ENCODE measurements around the gene ASB6.

The ASB6 gene

DNA sequence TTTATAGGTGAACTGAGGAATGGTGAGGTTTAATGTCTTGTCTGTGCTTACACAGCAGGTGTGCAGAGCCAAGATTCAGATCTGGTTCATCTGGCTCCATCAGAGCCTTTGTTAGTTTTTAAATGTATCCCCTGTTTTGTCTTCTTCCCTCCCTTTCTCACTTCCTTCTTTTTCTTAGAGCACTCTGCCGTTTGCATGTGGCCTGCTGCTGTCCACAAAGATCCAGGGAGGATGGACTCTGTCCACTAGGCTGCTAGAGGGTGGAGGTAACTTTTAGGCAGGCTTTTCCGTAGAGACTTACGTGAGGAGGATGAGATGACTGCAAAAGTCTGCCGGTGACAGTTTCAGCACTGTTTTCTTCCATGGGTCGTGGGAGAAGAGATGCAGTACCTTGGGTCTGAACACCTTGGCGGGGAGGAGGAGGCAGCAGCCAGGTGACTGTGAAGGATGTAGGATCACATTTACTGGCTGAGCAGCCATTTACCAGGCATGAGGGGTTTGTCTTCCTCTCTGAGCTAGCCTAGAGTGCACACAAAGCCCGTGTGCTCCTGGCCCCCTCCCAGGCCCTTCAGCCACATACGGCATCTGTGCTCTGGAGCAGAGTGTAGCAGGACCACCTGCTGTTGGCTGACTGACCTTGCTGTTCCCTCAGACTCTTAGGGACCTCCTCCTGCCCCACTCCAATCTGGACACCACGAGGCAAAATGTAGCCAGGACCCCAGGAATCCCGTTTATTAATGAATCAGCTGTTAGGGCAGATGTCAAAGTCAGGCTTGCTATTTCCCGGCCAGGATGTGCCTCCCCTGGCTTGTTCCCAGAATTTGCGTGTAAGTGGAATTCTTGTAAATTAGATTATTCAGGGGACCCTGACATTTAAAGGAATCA, 14.2 kb downstream of the ASB6 start:
- ATAC-seq (no peak), DNase-seq (ENCODE audit: low spot score in 2 of 2) (no peak)
- Mint-ChIP-seq H3K4me3 (peak overlapping the region; percentile 88), H3K36me3 (peaks cover 68% of the 10 kb centered on the region), H3K27ac (peak overlapping the region; percentile 93), H3K9me3 (no peaks in the 10 kb centered on the region), H3K4me1 (peaks cover 73% of the 10 kb centered on the region)

DNA sequence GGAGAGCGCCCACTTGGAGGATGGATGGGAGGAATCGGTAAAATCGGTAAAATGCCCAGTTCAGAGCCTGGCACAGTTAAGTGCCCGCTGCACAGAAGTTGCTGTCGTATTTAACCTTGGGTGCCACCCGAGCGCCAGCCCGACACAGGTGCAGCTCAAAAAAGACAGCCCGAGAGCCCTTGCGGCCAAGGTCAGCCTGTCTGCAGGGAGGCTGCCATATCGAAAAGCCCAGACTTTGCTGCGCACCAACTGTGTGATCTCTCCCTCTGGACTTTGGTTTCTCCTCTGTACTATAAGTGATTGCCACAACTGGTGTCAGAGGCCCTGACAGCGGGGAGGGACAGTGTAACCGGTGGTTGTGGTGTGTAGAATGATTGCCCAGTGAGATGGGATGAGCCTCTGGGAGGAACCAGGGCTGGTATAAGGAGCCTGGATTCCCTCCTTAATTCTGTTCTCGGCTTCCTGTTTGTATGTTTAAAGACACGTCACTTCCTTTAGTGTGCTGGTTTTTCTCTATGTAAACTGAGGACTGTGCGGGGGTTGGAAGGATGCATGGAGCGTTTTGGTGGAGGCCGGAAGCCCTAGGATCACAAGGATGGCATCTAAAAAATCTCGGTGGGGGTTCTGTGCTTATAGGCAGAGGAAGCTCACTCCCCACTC, 15.2 kb downstream of the ASB6 start:
- peaks cover 58% of the 10 kb centered on the region for H3K36me3 Mint-ChIP-seq
- DNase-seq (ENCODE audit: low spot score in 2 of 2) (peak in 1 of 2 donors; percentile 65), ATAC-seq (peak; percentile 45)
- no peaks in the 10 kb centered on the region for H3K9me3 Mint-ChIP-seq
- H3K4me3 Mint-ChIP-seq = peak overlapping the region; percentile 88
- peaks cover 63% of the 10 kb centered on the region for H3K4me1 Mint-ChIP-seq
- H3K27ac Mint-ChIP-seq = peak overlapping the region; percentile 93

DNA sequence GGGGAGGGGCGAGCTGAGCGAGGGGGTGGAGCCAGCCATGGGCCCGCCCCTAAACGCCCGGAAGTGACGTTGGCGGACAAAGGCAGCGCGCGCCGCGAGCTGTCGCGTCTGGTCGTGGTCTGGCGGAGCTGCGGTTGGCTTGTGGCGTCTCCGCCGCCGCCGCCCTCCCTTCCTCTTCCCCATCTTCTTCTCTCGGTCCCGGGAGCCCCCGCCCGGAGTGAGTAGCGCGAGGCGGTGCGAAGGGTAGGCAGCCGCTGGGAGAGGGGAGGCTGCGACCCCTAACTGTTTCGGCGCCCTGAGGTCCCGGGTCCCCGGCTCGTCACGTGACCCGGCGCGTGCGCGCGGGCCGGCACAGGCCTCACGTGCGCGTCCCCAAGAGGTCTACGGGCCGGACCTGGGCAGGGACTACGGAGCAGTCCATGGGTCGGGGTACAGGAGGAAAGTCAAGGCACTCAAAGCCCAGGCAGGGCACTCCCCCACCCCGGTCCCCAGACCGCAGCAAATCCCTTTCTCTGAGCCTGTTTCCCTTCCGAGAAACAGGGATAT, 15.8 kb downstream of the ASB6 start, which contains the start of gene NTMT1:
Gene NTMT1, plus strand, starts transcription at position 85 of the 546 bp plus-strand sequence. CDS start 6,541 bp downstream, outside the sequence.
- ATAC-seq = peak; percentile 84
- H3K27ac Mint-ChIP-seq = peak within 1 kb of the TSS; percentile 93
- peak within 1 kb of the TSS; percentile 88 for H3K4me3 Mint-ChIP-seq
- H3K4me1 Mint-ChIP-seq = peaks cover 57% of the 10 kb centered on the region
- H3K36me3 Mint-ChIP-seq = peaks cover 52% of the 10 kb centered on the region
- H3K9me3 Mint-ChIP-seq = no peaks in the 10 kb centered on the region
- peak; percentile 94 to 95 for DNase-seq (ENCODE audit: low spot score in 2 of 2)

DNA sequence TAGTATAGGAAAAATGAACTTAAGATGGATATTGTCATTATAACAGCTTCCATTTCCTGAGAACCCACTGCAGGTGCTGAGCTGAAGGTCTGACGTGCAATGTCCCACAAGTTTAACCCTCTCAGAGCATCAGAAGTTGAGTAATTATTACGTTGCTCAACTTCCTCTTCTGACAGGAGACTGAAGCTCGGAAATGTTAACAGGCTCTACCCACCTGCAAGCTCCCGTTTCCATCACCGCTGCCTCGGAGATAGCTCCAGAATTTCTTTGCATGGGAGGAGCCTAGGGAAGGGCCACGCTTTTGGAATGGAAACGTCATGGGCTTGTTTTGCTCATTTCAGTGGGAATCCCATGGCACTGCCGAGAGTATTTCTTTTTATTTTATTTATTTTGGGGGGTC, 17.0 kb downstream of the ASB6 start:
- Mint-ChIP-seq H3K4me3 (peak overlapping the region; percentile 88), H3K9me3 (no peaks in the 10 kb centered on the region), H3K27ac (peak overlapping the region; percentile 37), H3K4me1 (peaks cover 49% of the 10 kb centered on the region), H3K36me3 (peaks cover 48% of the 10 kb centered on the region)
- DNase-seq (ENCODE audit: low spot score in 2 of 2) (no peak), ATAC-seq (peak; percentile 52)

GRCh38 chr9:129624168-129624759, 17.7 kb downstream of the ASB6 start:
- Mint-ChIP-seq H3K27ac (no peak overlapping the region), H3K36me3 (peaks cover 41% of the 10 kb centered on the region), H3K4me3 (peak overlapping the region; percentile 88), H3K4me1 (peaks cover 42% of the 10 kb centered on the region), H3K9me3 (no peaks in the 10 kb centered on the region)
- ATAC-seq (peak; percentile 35), DNase-seq (ENCODE audit: low spot score in 2 of 2) (peak; percentile 71 to 86)

DNA sequence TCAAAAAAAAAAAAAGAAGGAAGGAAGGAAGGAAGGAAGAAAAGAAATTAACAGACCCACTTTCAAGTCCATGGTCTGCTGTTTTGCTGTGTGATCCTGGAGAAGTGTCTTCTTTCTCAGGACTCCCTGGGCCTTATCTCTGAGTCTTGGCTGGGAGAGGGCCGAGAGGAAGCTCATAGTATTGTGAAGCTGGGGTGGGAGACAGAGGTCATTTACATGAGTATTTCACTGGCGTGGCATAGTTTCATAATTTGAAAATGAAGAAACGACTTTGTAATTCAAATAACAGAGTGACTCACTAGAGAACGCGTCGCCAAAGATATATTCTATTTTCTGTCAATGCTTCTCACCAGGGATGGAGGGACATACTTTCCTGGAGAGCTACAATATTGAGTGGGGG, 18.6 kb downstream of the ASB6 start:
- Mint-ChIP-seq H3K4me1 (peaks cover 33% of the 10 kb centered on the region), H3K4me3 (no peak overlapping the region)

DNA sequence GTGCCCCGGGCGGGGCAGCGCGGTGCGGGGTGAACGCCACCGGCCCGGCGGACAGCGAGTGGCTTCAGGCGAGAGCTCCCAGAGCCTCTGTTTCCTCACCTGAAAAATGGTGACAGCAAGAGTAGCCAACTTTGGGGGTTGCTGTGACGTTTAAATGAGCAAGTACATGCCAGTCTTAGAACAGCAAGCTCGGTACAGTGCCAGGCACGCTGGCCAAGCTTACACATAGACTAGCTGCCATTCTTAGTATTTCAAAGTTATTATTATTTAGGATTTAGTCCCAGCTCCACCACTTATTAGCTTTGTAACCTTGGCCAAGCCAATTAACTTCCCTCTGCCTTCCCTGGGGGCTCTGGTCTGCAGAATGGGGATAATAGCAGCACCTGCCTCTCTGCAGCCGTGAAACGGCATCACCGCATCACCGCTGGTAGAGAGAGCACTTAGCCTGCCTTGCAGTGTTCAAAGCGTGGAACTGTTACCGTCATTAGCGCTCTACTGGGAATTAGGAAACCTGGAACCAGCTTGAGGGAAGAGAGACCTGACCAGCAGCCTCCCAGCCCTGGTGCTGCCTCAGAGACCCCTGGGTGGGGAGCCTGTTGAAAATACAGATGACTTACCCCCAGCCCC, 21.2 kb downstream of the ASB6 start, which contains the start of gene C9orf50:
Gene C9orf50, minus strand, starts transcription at position 433 of the 627 bp plus-strand sequence. CDS start 527 bp downstream, outside the sequence.
- DNase-seq (ENCODE audit: low spot score in 2 of 2) (no peak), ATAC-seq (no peak)
- Mint-ChIP-seq H3K9me3 (no peaks in the 10 kb centered on the region), H3K27ac (no peak within 1 kb of the TSS), H3K4me1 (peaks cover 18% of the 10 kb centered on the region), H3K36me3 (peaks cover 9% of the 10 kb centered on the region), H3K4me3 (peak within 1 kb of the TSS; percentile 29)

More for the DNA sequence above, 18.6 kb downstream of the ASB6 start:
- no peak overlapping the region for H3K27ac Mint-ChIP-seq
- no peaks in the 10 kb centered on the region for H3K9me3 Mint-ChIP-seq
- no peak for DNase-seq (ENCODE audit: low spot score in 2 of 2)
- H3K36me3 Mint-ChIP-seq = peaks cover 31% of the 10 kb centered on the region
- ATAC-seq = no peak

- H3K36me3 Mint-ChIP-seq = peaks cover 6% of the 10 kb centered on the region
- DNase-seq (ENCODE audit: low spot score in 2 of 2) (no peak), ATAC-seq (no peak)
- no peaks in the 10 kb centered on the region for H3K9me3 Mint-ChIP-seq
- peak overlapping the region; percentile 3 for H3K4me3 Mint-ChIP-seq
- peaks cover 15% of the 10 kb centered on the region for H3K4me1 Mint-ChIP-seq
- H3K27ac Mint-ChIP-seq = no peak overlapping the region
These were observed 21.9 kb downstream of the ASB6 start for GRCh38 chr9:129619787-129620668.

GRCh38 chr9:129617167-129617566, 24.8 kb downstream of the ASB6 start:
- H3K4me3 Mint-ChIP-seq = no peak overlapping the region
- H3K36me3 Mint-ChIP-seq = no peaks in the 10 kb centered on the region
- ATAC-seq = peak; percentile 47
- H3K4me1 Mint-ChIP-seq = no peaks in the 10 kb centered on the region
- no peak for DNase-seq (ENCODE audit: low spot score in 2 of 2)
- H3K27ac Mint-ChIP-seq = no peak overlapping the region
- H3K9me3 Mint-ChIP-seq = no peaks in the 10 kb centered on the region

DNA sequence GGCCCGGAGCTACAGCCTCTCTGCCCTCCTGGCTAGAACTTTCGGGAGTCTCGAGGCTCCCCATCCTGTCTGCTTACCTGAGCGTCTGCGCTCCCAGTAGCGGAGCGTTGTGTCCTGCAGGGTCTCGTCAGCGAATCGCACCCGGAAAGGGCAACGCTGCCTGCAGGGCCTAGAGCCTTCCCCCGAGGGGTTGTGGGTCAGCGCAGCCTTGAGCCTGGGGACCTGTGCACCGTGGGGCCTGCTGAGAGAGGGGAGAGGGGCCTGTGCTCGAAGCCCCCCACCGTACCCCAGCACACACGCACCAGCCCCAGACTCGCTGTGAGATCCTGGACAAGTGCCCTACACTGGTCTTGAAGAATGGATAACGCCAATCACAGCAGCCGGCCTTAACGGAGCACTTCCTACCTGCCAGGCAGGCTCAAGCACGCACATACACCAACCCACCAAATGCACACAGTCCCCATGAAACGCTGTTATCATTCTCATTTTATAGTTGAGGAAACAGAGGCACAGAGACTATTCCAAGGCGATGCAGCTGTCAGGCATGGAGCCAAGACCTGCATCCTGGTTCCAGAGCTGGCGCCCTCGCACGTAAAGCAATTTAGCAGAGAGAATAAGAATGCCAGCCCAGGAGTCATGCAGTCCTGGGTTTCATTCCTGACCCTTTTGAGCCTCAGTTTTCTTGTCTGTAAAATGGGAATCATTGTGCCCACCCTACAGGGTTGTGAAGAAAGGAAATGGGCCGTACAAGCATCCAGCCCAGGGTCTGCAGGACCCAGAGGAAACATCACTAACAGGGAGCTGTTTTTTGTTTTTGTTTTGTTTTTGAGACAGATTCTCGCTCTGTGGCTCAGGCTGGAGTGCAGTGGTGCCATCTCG, 26.3 kb downstream of the ASB6 start:
- no peak for DNase-seq (ENCODE audit: low spot score in 2 of 2)

GRCh38 chr9:129614932-129615331, 27.0 kb downstream of the ASB6 start:
- H3K4me3 Mint-ChIP-seq = no peak overlapping the region
- H3K36me3 Mint-ChIP-seq = peaks cover 6% of the 10 kb centered on the region
- H3K27ac Mint-ChIP-seq = no peak overlapping the region
- peaks cover 9% of the 10 kb centered on the region for H3K4me1 Mint-ChIP-seq
- H3K9me3 Mint-ChIP-seq = no peaks in the 10 kb centered on the region
- ATAC-seq (no peak), DNase-seq (ENCODE audit: low spot score in 2 of 2) (no peak)

More for the DNA sequence above, 26.3 kb downstream of the ASB6 start:
- Mint-ChIP-seq H3K4me3 (no peak overlapping the region), H3K4me1 (peaks cover 8% of the 10 kb centered on the region), H3K9me3 (no peaks in the 10 kb centered on the region), H3K27ac (no peak overlapping the region), H3K36me3 (peaks cover 6% of the 10 kb centered on the region)
- ATAC-seq = no peak

DNA sequence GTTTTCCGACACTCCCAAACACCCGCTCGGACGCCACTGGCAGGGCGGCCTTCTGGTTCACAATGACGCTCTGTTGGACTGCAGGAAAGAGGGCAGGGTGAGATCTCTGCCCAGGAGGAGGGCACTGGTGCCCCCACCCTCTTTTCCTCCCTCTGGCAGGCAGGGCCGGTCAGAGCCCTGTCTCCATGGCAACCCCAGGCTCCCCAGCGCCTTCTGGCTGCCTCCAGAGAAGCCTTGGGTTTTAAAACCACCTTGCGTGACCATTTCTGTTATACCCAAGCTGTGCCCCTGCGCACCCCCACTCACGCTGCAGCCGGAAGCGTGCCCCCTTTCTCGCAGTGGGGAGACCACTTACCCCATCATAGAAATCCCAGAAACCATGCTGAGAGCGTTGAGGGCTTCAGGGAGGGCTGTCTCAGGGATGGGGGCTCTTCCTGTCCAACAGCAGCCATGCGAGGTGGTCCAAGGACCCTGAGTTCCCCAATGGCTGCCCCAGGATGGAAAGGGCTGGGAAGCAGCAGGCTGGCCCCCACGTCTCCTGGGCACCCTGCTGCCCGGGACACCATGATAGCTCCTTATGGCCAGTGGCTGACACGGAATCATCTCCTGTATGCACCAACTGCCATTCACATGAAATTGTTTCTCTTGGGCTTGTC, 28.3 kb downstream of the ASB6 start:
- H3K9me3 Mint-ChIP-seq = no peaks in the 10 kb centered on the region

More for the DNA sequence above, 28.3 kb downstream of the ASB6 start:
- H3K4me1 Mint-ChIP-seq = peaks cover 21% of the 10 kb centered on the region
- no peak overlapping the region for H3K4me3 Mint-ChIP-seq
- no peak for DNase-seq (ENCODE audit: low spot score in 2 of 2)
- no peak for ATAC-seq
- H3K36me3 Mint-ChIP-seq = peaks cover 6% of the 10 kb centered on the region
- no peak overlapping the region for H3K27ac Mint-ChIP-seq

All from stimulated activated effector memory CD8-positive, alpha-beta T cell treated with anti-CD3 and anti-CD28 coated beads, Interleukin-12 subunit alpha, Interleukin-12 subunit beta, amount 100 ng/mL, for 72 hours (primary cell).